GM15510 (cell line): Measurements from ENCODE around the gene KCTD15.

Experiments
- POLR2A ChIP-seq: IDR thresholded peaks from 3 replicates; pipeline ENCODE4 v1.6.1; 2011; ENCODE audit warnings: borderline replicate concordance; ENCODE audit not compliant: insufficient read length; ENCODE audit errors: extremely low read depth

Gene KCTD15

DNA sequence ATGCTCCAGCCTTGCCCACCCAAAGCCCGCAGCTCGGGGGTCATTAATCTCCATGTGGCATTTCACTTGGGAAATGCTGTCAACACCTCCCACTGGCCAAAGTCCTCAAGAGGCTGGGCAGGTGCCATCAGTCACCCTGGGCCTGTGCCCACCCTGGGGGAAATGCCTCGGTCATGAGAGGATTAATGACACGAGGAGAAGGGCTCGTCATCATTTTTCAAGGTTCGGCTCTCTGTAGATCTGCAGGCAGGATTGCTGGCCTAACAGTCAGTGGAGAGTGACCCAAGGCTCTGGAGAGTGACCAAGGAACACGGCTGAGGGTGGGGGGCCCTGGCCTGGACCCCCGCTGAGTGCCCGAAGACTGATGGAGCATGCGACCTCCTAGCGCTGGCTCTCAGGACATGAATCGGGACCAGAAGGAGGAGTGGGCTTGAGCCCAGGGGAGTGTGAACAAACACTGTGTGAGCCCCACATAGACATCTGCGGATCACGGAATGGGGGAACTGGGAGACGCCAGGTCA lies 15.2 kb upstream of the KCTD15 start:
- no peak for TF ChIP-seq POLR2A

DNA sequence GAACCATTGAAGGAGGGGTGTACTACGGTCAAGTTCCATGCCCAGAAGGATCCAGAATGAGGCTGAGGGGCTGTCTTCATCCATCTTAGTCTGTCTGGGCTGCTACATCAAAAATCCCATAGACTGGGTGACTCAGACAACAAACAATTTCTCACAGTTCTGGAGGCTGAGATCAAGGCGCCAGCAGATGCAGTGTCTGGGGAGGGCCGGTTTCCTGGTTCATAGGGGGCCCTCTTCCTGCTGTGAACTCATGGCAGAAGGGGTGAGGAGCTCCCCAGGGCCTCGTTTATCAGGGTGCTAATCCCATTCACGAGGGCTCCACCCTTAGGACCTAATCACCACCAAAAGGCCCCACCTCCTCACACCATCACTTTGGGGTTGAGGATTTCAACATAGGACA lies 14.7 kb upstream of the KCTD15 start:
- no peak for TF ChIP-seq POLR2A

DNA sequence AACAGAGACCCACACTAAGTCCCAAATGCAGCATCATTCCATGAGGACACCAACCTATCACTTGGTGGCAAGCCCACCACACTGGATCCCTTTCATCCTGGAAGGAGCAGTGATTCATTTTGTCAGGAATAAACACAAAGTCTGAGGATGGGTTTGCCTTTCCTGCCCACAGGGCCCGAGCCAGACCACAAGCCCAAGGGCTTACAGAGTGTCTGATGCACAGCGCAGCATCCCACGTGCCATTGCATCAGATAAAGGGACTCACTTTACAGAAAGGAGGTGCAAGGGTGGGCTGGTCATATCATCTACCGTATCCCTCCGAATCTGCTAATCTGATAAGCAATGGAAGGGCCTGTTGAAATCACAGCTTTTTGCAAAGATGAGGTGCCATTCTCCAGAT lies 12.2 kb upstream of the KCTD15 start:
- no peak for TF ChIP-seq POLR2A

DNA sequence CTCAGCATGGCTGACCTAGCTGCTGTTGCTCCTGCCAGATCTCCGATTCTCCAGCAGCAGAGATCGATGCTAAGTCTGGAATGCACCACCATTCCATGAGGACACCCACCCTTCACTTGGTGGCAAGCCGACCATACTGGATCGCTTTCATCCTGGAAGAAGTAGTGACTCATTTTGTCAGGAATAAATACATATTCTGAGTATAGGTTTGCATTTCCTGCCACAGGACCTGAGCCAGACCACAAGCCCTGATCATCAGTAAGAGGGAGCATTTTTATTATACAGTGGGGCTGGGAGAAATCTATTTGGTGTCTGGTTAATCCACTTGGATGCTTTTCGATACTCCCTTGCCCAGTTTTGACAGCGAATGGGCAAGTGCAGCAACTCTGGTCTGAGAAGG lies 10.9 kb upstream of the KCTD15 start:
- no peak for TF ChIP-seq POLR2A

DNA sequence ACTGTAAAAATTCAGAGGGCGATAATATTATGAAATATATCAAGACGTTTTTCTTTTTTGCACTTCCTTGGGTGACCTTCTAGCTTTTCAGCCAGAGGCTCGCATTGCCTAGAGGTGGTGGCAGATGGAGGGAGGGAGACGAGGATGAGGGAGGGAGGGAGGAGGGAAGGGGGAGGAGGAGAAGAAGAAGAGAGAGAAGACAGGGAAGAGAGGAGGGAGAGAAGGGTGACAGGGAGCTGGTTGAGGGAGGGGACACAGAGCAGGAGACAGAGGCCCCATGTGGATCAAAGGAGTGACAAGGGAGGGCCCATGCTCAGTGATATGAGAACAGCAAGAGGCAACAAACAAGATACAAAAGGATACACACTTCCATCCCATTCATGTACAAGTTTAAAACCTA lies 8.0 kb upstream of the KCTD15 start:
- TF ChIP-seq POLR2A, result no peak

DNA sequence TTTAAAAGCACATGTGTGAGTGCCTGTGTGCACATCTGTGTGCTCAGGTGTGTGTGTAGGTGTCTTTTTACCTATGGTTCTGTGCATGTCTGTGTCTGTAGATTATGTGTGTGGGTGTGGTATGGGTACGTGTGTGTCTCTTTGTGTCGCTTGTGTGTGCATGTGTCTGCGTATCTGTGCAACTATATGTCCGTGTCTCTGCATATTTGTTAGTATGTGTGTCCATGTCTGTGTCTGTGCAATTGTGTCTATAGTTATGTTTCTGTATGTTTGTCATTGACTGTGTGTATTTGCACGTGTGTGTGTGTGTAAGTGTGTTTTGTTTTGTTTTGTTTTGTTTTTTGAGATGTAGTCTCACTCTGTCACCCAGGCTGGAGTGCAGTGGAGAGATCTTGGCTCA lies 7.3 kb upstream of the KCTD15 start:
- no peak for TF ChIP-seq POLR2A

DNA sequence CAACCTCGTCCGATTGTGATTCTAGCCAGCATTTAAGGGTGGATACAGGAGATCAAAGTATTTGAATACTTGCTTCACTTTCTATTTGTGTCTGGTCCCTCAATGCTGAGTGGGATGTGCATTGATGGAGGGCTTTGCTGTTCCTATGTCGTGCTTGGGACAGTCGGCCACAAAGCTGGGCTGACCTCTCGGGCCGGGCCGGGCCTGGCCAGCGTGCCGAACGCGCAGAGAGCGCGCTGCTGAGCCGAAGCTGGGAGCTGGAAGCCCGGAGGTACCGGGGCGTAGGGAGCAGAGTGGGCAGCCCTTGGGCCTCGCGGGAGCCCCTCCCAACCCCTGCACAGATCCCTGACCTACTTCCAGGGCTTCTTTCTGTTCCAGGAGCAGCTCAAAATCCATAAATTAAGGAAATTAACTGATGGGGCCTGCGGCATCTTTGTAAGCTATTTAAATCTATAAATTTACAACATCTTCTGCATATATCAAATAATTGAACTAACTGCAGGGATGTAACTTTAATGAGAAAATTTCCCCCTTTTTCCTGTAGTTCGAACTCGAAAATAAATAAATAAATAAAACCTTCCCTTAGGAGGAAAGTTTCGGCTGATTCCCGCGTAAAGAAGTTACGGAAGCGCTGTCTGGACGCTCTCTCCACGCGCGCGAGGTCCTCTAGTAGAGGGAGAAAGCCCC lies 1.8 kb upstream of the KCTD15 start:
- no peak for TF ChIP-seq POLR2A

DNA sequence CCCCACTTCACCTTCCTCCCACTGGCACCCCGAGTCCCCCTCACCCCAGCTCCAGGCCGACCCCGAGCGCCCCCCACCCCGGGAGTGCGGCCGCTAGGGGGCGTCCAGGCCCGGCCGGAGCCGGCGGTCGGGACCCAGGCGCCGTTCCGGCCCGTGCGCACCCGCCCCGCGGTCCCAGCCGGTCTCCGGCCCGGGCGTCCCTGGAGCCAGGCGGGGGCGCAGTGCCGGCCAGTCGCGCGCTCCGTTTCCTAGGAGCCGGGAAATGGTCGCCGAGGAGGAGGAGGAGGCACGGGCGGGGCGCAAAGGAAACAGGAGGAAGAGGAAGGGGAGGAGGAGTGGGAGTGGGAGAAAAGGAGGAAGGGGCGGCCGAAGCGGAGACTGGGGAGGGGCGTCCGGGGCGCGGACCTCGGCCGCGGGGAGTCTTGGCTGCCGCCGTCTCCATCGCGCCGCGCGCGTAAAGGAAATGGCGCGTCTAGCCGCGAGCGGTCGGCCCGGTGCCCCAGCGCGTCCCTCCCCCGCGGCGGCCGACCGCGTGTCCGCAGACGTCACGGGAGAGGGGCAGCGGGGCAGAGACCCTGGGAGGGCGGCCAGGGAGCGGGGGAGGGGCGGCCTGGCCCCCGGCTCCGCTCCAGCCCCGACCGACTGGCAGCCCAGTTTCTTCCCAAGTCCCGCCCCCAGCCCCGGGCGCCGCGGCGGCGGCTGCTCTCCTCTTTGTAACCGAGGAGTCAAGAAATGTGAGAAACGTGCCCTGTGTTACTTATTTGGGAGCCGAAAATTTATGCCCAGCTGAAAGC lies 1.1 kb upstream of the KCTD15 start:
- no peak for TF ChIP-seq POLR2A

DNA sequence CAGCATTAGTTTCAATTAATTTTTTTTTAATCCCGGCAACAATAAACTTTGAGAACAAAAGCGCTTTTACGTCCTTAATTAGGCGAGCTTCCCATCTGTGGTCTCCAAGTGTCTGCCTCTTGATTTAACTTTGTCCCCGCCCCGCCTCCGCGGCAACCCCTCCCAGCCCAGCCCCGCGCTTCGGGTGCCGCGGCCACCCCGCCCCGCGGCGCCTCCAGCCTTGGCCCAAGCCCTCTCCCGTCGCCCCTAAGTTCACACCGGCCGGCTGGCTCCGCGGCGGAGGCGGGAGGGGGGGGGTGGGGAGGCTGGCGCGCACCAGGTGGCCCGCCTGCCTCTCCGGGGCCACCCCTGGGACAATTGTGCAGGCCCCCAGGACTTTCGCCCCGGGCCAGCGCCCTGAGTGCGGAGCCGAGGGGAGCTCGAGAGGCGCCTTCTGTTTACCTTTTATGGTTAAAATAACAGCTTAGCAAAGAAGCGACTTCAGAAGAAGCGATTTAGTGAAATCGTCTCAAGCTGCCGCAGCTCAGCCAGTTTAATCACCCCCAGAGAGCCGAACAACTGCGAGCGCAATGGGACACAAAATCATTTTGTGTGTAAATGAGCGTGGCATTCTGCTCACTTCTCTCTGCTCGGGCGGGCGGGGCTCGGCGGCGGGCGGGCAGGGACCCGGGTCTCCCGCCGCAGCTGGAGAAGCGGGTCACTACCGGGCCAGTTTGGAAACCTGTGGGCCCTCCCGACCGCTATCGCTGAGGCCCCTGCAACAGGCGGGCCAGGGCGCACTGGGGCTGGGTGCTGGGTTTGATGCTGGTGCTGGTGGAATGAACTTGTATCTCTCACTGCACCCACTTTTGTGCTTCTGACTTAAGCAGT lies 1.4 kb downstream of the KCTD15 start:
- TF ChIP-seq POLR2A, result no peak

DNA sequence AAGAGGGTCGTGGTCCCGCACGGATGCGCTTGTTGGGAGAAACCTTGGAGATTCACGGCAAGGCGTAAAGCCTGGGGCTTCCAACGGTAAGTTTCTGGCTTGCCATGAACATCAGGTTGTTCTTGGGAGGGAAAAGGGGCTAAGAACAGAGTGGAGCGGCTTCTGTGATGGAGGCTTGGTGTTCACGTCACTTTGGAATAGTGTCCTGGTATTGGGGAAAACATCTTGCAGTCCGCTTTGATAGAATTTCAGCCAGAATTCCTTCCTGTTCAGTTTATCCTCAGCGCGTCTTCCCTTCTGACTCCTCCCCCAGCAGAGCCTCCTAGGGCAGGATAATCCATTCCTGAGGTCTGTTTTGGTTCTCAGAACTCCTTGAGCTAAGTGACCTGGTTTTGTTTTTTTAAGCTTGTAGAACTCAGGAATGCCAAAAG lies 2.0 kb downstream of the KCTD15 start:
- no peak for TF ChIP-seq POLR2A

DNA sequence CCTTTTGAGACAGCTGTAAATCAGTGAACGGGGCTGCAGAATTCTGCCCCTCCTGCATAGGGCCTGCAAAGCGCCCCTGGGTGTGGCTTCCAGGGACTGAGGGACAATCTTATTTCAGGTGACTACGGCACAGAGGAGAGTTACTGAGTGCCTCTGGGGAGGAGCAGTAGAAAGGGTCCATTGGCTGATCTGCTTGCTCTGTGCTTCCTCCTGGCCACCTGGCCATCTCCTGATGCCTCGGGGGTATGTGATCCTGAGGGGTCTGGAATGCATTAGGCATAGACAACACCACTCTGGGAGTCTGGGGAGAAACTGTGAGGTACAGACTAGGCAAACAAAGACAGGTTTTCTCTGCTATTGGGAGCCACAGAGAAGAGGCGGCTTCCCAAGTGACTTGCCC lies 2.8 kb downstream of the KCTD15 start:
- no peak for TF ChIP-seq POLR2A

DNA sequence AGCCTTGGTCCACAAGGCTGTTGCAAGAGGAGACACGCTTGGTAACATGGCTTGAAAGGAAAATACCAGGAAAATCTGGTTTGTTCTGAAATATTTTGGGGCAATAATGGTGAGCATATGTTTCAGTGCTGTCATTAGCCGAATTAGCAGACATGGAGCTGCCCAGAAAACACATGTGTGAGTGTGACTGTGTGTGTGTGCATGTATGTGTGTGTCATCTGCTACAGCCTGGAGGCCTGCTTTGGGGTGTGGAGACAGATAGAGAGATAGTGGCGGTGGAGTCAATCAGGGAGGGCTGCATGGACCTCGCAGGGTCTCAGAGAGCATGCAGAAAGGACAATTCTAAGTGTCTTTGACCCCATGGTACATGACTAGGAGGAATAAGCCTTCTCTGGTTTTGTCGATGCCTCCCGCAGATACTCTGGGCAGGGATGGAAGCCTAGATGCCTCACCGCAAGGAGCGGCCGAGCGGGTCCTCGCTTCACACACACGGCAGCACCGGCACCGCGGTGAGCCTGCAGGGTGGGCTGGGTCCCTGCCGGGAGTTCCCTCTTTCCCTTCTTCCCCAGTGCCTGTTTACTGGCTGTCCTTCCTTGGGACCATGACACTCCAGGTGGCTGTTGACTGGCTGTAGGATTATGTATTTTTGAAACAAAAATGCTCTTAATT lies 3.5 kb downstream of the KCTD15 start:
- no peak for TF ChIP-seq POLR2A

DNA sequence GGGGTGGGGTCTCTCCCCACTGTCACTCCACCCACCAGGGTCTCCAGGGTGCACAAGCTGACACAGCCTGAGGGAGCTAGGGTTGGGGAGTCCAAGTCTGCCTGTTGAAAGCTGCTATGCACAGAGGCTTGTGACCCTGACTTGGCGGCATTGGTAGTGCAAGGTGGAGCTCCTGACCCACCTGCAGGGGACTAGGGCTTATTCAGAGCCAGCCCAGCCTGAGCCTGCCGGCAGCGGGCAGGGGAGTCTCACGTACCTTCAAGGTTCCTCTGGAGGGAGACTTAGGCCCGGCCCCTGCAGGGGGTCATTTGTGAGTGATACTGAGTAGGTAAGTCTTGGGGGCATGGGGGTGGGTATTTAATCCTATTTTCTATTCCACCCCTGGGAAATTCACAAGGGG lies 4.7 kb downstream of the KCTD15 start:
- TF ChIP-seq POLR2A, result no peak

DNA sequence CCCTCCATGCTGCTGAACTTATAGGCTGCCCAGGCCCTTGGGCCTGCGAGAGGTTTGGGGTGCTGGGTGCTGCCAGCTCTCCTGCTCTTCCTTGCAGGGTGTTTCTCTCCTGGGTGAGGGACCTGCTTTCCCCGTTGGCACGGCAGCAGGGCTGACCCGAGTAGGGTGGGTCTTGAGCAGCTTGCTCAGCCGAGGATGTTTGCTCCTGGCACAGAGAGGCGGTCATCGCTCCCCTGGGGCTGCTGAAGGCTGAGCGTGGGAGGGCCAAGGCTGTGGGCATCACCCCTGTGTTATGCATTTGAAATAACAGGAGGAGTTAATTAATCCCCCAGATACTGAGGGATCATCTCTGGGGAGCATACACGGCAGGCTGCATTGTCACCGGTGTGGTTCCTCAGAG lies 5.3 kb downstream of the KCTD15 start:
- no peak for TF ChIP-seq POLR2A
